Panc1 (cell line): Measurements from ENCODE around the gene USP9X.

Source experiments
- CTCF ChIP-seq: fragments of 450-650 bp; IDR thresholded peaks from 2 replicates; pipeline ENCODE4 v1.5.1; 2017; ENCODE audit warnings: mild to moderate bottlenecking
- POLR2AphosphoS5 ChIP-seq: IDR thresholded peaks from 2 replicates; pipeline ENCODE4 v1.6.1; 2012; ENCODE audit warnings: mild to moderate bottlenecking, low read depth, low read length, moderate library complexity

- TF ChIP-seq CTCF (no peak), POLR2AphosphoS5 (no peak)
These were observed 149.7 kb downstream of the USP9X start for GRCh38 chrX:41234962-41235361.
